ENCODE data around the gene AMPH. TPM values are rescaled to one million over a fixed set of nuclear protein-coding genes. Genes with fewer than 3 reads are reported as not detected.
A peak's percentile ranks its signal among the peaks of the same experiment; 100 is the strongest.
"Not testable (repeated sequence)": the region's sequence is repeated elsewhere in the genome, so short reads cannot be mapped to it uniquely, and the experiment has no call there.

The AMPH gene
- total RNA-seq, 4 donors from 2014 or later: 5.0 to 11.8 (median 7.8) TPM

GRCh38 chr7:38368191-38368605 is 263.0 kb downstream of the AMPH start:
- DNase-seq (ENCODE audit: extremely low spot score): no peak
- WGBS: 57% methylated on average over 3 of the region's 5 CpGs
- no peaks in the 10 kb centered on the region for H3K27me3 ChIP-seq
- TF ChIP-seq CTCF (IDR thresholded peaks at IDR 0.05) (peak in 2 of 3 experiments; percentile 33 to 71), EP300 (IDR thresholded peaks at IDR 0.05) (no peak)
- H3K4me3 ChIP-seq: no peak overlapping the region
- intact Hi-C loops (cut with DNase I): no loop called here
- peaks cover 0 to 15% (median 5%) of the 10 kb centered on the region in 4 donors for H3K4me1 ChIP-seq
- H3K36me3 ChIP-seq: no peaks in the 10 kb centered on the region
- H3K9me3 ChIP-seq: no peaks in the 10 kb centered on the region
- no peak overlapping the region for H3K27ac ChIP-seq (replicated peaks in 1 of 4)

GRCh38 chr7:38367301-38367890 is 263.8 kb downstream of the AMPH start:
- TF ChIP-seq EP300 (IDR thresholded peaks at IDR 0.05) (no peak), POLR2AphosphoS5 (IDR thresholded peaks at IDR 0.05) (no peak), CTCF (IDR thresholded peaks at IDR 0.05) (no peak), POLR2A (IDR thresholded peaks at IDR 0.05; ENCODE audit: low read depth) (no peak)
- Histone ChIP-seq H3K36me3 (no peaks in the 10 kb centered on the region), H3K9me3 (no peaks in the 10 kb centered on the region), H3K4me1 (peaks cover 0 to 15% (median 5%) of the 10 kb centered on the region in 4 donors), H3K27me3 (no peaks in the 10 kb centered on the region), H3K27ac (replicated peaks in 1 of 4) (no peak overlapping the region), H3K4me3 (no peak overlapping the region)
- intact Hi-C loops (cut with DNase I): no loop called here
- WGBS: 94% methylated on average over 1 of the region's 1 CpG
- DNase-seq (ENCODE audit: extremely low spot score): no peak

- H3K9me3 ChIP-seq; H3K4me3 ChIP-seq; H3K27ac ChIP-seq (replicated peaks in 1 of 4); H3K27me3 ChIP-seq; H3K4me1 ChIP-seq; H3K36me3 ChIP-seq; intact Hi-C loops (cut with DNase I); DNase-seq (ENCODE audit: extremely low spot score): not testable (repeated sequence)
- peak; percentile 15 to 38 (median 27) for TF ChIP-seq CTCF (IDR thresholded peaks at IDR 0.05)
- WGBS: 20% methylated on average over 1 of the region's 3 CpGs
Observed at GRCh38 chr7:38363379-38363778, 267.8 kb downstream of the AMPH start.

- H3K4me1 ChIP-seq; H3K36me3 ChIP-seq; H3K9me3 ChIP-seq; H3K27me3 ChIP-seq; H3K27ac ChIP-seq (replicated peaks in 1 of 4); intact Hi-C loops (cut with DNase I); H3K4me3 ChIP-seq; DNase-seq (ENCODE audit: extremely low spot score): not testable (repeated sequence)
- 75% methylated on average over 10 of the region's 10 CpGs for WGBS
Observed at GRCh38 chr7:38362611-38363237, 268.4 kb downstream of the AMPH start.

- TF ChIP-seq POLR2A (IDR thresholded peaks at IDR 0.05; ENCODE audit: low read depth): no peak
- TF ChIP-seq EP300 (IDR thresholded peaks at IDR 0.05): no peak
- no peak for TF ChIP-seq CTCF (IDR thresholded peaks at IDR 0.05)
- 64% methylated on average over 1 of the region's 1 CpG for WGBS
- no peak overlapping the region for H3K4me3 ChIP-seq
- H3K27me3 ChIP-seq: no peaks in the 10 kb centered on the region
- intact Hi-C loops (cut with DNase I): no loop called here
- no peaks in the 10 kb centered on the region for H3K9me3 ChIP-seq
- no peak for DNase-seq (ENCODE audit: extremely low spot score)
- H3K36me3 ChIP-seq: no peaks in the 10 kb centered on the region
- peaks cover 0 to 3% (median 0%) of the 10 kb centered on the region in 4 donors for H3K4me1 ChIP-seq
- H3K27ac ChIP-seq (replicated peaks in 1 of 4): no peak overlapping the region
Observed at GRCh38 chr7:38360776-38361175, 270.4 kb downstream of the AMPH start.

Measured in esophagus muscularis mucosa (tissue), 4 donors.